ENCODE data around the gene CACNG3.

The CACNG3 gene

GRCh38 chr16:24273508-24274182 lies 17.5 kb downstream of the CACNG3 start:
- Histone ChIP-seq H3K9me3 (ENCODE audit: control insufficient read depth, low read length) (no peaks in the 10 kb centered on the region), H3K14ac (ENCODE audit: low read length in 2 of 2) (no peak overlapping the region), H2BK120ac (ENCODE audit: low read depth, low read length) (no peak overlapping the region), H3K9ac (ENCODE audit: low read length) (no peak overlapping the region), H3K27ac (ENCODE audit: low read length, poor library complexity, severe bottlenecking) (no peak overlapping the region), H4K91ac (ENCODE audit: low read length) (no peak overlapping the region), H3K79me1 (replicated peaks; ENCODE audit: low read length, poor library complexity, severe bottlenecking) (no peaks in the 10 kb centered on the region), H4K8ac (ENCODE audit: low read length) (no peak overlapping the region), H3K4me2 (ENCODE audit: low read length, poor library complexity, severe bottlenecking) (no peak overlapping the region), H3K27me3 (ENCODE audit: control insufficient read depth in 1 of 2, insufficient read depth in 1 of 2, low read length in 2 of 2) (no peaks in the 10 kb centered on the region), H3K23ac (ENCODE audit: low read length in 2 of 2) (no peak overlapping the region), H3K4me3 (ENCODE audit: insufficient read depth in 1 of 2, low read depth in 1 of 2, low read length in 2 of 2) (no peak overlapping the region), H2AK5ac (ENCODE audit: low read length, severe bottlenecking) (no peak overlapping the region), H3K4ac (ENCODE audit: low read depth in 1 of 2, low read length in 2 of 2) (no peak overlapping the region), H2BK15ac (ENCODE audit: low read depth, poor library complexity, severe bottlenecking) (no peak overlapping the region), H3K18ac (ENCODE audit: low read depth in 1 of 2, low read length in 2 of 2) (no peak overlapping the region), H3K4me1 (ENCODE audit: control insufficient read depth, insufficient read depth, low read depth, low read length) (no peaks in the 10 kb centered on the region), H2AFZ (ENCODE audit: low read depth, low read length) (no peak overlapping the region), H2BK5ac (ENCODE audit: low read depth, low read length, poor library complexity, severe bottlenecking) (no peak overlapping the region), H2BK12ac (ENCODE audit: low read length in 2 of 2) (no peak overlapping the region), H3K36me3 (ENCODE audit: control insufficient read depth in 1 of 2, insufficient read depth in 2 of 2, low read depth in 1 of 2, low read length in 2 of 2) (no peaks in the 10 kb centered on the region)
- no peak for DNase-seq
- WGBS: 67% methylated on average over 5 of the region's 8 CpGs

DNA sequence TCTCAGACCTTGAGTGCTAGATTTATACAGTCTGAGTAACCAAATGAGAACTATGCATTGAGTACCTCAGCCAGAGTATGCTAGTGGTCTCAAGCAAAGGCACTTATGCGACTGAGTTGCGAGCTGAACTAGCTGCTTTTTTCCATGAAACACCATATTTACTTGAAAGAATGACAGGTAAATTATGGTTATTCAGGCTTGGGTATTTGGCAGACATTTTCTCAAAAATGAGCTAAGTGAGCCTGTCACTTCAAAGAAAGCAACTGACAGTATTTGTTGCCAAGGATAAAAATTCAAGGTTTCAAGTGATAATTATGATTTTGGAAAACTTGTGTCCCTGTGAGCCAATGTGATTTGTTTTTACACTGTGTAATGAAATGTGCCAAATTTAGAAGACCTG lies 19.3 kb downstream of the CACNG3 start:
- Histone ChIP-seq H2AK5ac (ENCODE audit: low read length, severe bottlenecking) (no peak overlapping the region), H3K14ac (ENCODE audit: low read length in 2 of 2) (no peak overlapping the region), H3K4me1 (ENCODE audit: control insufficient read depth, insufficient read depth, low read depth, low read length) (no peaks in the 10 kb centered on the region), H3K4me2 (ENCODE audit: low read length, poor library complexity, severe bottlenecking) (no peak overlapping the region), H3K9me3 (ENCODE audit: control insufficient read depth, low read length) (no peaks in the 10 kb centered on the region), H3K4ac (ENCODE audit: low read depth in 1 of 2, low read length in 2 of 2) (no peak overlapping the region), H3K36me3 (ENCODE audit: control insufficient read depth in 1 of 2, insufficient read depth in 2 of 2, low read depth in 1 of 2, low read length in 2 of 2) (no peaks in the 10 kb centered on the region), H2BK12ac (ENCODE audit: low read length in 2 of 2) (no peak overlapping the region), H2BK15ac (ENCODE audit: low read depth, poor library complexity, severe bottlenecking) (no peak overlapping the region), H3K27ac (ENCODE audit: low read length, poor library complexity, severe bottlenecking) (no peak overlapping the region), H3K18ac (ENCODE audit: low read depth in 1 of 2, low read length in 2 of 2) (no peak overlapping the region), H3K9ac (ENCODE audit: low read length) (no peak overlapping the region), H4K91ac (ENCODE audit: low read length) (no peak overlapping the region), H3K27me3 (ENCODE audit: control insufficient read depth in 1 of 2, insufficient read depth in 1 of 2, low read length in 2 of 2) (no peaks in the 10 kb centered on the region), H3K79me1 (replicated peaks; ENCODE audit: low read length, poor library complexity, severe bottlenecking) (no peaks in the 10 kb centered on the region), H2BK5ac (ENCODE audit: low read depth, low read length, poor library complexity, severe bottlenecking) (no peak overlapping the region), H4K8ac (ENCODE audit: low read length) (no peak overlapping the region), H3K23ac (ENCODE audit: low read length in 2 of 2) (no peak overlapping the region), H2BK120ac (ENCODE audit: low read depth, low read length) (no peak overlapping the region), H3K4me3 (ENCODE audit: insufficient read depth in 1 of 2, low read depth in 1 of 2, low read length in 2 of 2) (no peak overlapping the region), H2AFZ (ENCODE audit: low read depth, low read length) (no peak overlapping the region)
- WGBS: 88% methylated on average over 2 of the region's 2 CpGs
- no peak for DNase-seq

DNA sequence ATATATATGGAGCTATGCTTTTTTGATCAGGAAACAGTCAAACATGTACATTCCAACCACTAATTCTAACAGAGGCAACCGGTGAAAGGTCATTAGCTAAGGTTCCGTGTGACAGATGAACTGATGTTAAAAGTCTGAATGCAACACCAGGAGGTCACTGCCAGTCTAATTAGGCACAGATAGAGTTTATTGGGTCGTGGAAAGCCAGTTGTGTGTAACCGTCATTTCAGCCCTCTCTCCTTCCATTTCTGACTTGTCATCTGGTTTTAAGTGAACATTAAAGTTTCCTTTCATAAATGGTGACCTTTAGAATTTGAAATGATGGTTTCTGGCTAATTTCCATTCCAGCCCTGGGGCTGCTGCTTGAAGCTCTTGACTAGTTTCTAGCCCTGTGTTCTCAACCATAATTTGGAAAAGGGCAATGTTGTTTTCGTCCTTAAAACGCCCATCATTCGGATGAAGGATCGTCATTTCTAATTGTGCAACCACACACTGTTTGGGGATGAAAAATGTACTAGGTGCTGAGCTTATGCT lies 23.9 kb downstream of the CACNG3 start:
- Histone ChIP-seq H4K91ac (ENCODE audit: low read length) (no peak overlapping the region), H3K9me3 (ENCODE audit: control insufficient read depth, low read length) (no peaks in the 10 kb centered on the region), H4K8ac (ENCODE audit: low read length) (no peak overlapping the region), H3K4me2 (ENCODE audit: low read length, poor library complexity, severe bottlenecking) (no peak overlapping the region), H2BK15ac (ENCODE audit: low read depth, poor library complexity, severe bottlenecking) (no peak overlapping the region), H2AK5ac (ENCODE audit: low read length, severe bottlenecking) (no peak overlapping the region), H3K4me3 (ENCODE audit: insufficient read depth in 1 of 2, low read depth in 1 of 2, low read length in 2 of 2) (no peak overlapping the region), H3K4me1 (ENCODE audit: control insufficient read depth, insufficient read depth, low read depth, low read length) (no peaks in the 10 kb centered on the region), H3K14ac (ENCODE audit: low read length in 2 of 2) (no peak overlapping the region), H2AFZ (ENCODE audit: low read depth, low read length) (no peak overlapping the region), H2BK120ac (ENCODE audit: low read depth, low read length) (no peak overlapping the region), H3K27me3 (ENCODE audit: control insufficient read depth in 1 of 2, insufficient read depth in 1 of 2, low read length in 2 of 2) (no peaks in the 10 kb centered on the region), H3K27ac (ENCODE audit: low read length, poor library complexity, severe bottlenecking) (no peak overlapping the region), H3K4ac (ENCODE audit: low read depth in 1 of 2, low read length in 2 of 2) (no peak overlapping the region), H3K79me1 (replicated peaks; ENCODE audit: low read length, poor library complexity, severe bottlenecking) (no peaks in the 10 kb centered on the region), H2BK12ac (ENCODE audit: low read length in 2 of 2) (no peak overlapping the region), H3K36me3 (ENCODE audit: control insufficient read depth in 1 of 2, insufficient read depth in 2 of 2, low read depth in 1 of 2, low read length in 2 of 2) (no peaks in the 10 kb centered on the region), H3K9ac (ENCODE audit: low read length) (no peak overlapping the region), H3K18ac (ENCODE audit: low read depth in 1 of 2, low read length in 2 of 2) (no peak overlapping the region), H3K23ac (ENCODE audit: low read length in 2 of 2) (no peak overlapping the region), H2BK5ac (ENCODE audit: low read depth, low read length, poor library complexity, severe bottlenecking) (no peak overlapping the region)
- DNase-seq: no peak
- 82% methylated on average over 8 of the region's 8 CpGs for WGBS

DNA sequence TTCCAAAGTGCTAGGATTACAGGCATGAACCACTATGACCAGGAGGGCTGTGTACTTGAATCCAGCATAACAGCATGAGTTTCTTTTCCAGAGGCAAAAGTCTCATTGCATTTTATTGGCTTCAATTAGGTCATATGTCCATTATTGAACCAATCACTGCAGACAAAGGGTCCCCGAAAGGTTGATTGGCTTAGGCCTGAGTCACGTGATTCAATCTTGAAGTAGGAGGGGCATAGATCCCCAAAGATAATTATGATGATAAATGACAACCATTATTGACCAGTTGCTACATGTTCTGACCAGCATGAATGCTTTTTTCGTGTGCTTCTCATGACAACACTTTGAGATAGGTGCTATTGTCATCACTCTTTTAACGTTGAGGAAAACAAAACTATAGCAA lies 25.3 kb downstream of the CACNG3 start:
- H4K8ac ChIP-seq (ENCODE audit: low read length): no peak overlapping the region
- H4K91ac ChIP-seq (ENCODE audit: low read length): no peak overlapping the region
- DNase-seq: no peak
- no peak overlapping the region for H3K4me3 ChIP-seq (ENCODE audit: insufficient read depth in 1 of 2, low read depth in 1 of 2, low read length in 2 of 2)
- H2BK12ac ChIP-seq (ENCODE audit: low read length in 2 of 2): no peak overlapping the region
- WGBS: 66% methylated on average over 4 of the region's 4 CpGs
- no peak overlapping the region for H3K9ac ChIP-seq (ENCODE audit: low read length)
- H3K27ac ChIP-seq (ENCODE audit: low read length, poor library complexity, severe bottlenecking): no peak overlapping the region
- no peak overlapping the region for H3K14ac ChIP-seq (ENCODE audit: low read length in 2 of 2)
- H3K4me1 ChIP-seq (ENCODE audit: control insufficient read depth, insufficient read depth, low read depth, low read length): no peaks in the 10 kb centered on the region
- H3K18ac ChIP-seq (ENCODE audit: low read depth in 1 of 2, low read length in 2 of 2): no peak overlapping the region
- H2BK120ac ChIP-seq (ENCODE audit: low read depth, low read length): no peak overlapping the region
- H3K4ac ChIP-seq (ENCODE audit: low read depth in 1 of 2, low read length in 2 of 2): no peak overlapping the region
- H2BK15ac ChIP-seq (ENCODE audit: low read depth, poor library complexity, severe bottlenecking): no peak overlapping the region
- H3K79me1 ChIP-seq (replicated peaks; ENCODE audit: low read length, poor library complexity, severe bottlenecking): no peaks in the 10 kb centered on the region
- H3K27me3 ChIP-seq (ENCODE audit: control insufficient read depth in 1 of 2, insufficient read depth in 1 of 2, low read length in 2 of 2): no peaks in the 10 kb centered on the region
- H2AFZ ChIP-seq (ENCODE audit: low read depth, low read length): no peak overlapping the region
- H3K23ac ChIP-seq (ENCODE audit: low read length in 2 of 2): no peak overlapping the region
- H2AK5ac ChIP-seq (ENCODE audit: low read length, severe bottlenecking): no peak overlapping the region
- no peak overlapping the region for H2BK5ac ChIP-seq (ENCODE audit: low read depth, low read length, poor library complexity, severe bottlenecking)
- H3K9me3 ChIP-seq (ENCODE audit: control insufficient read depth, low read length): no peaks in the 10 kb centered on the region
- no peaks in the 10 kb centered on the region for H3K36me3 ChIP-seq (ENCODE audit: control insufficient read depth in 1 of 2, insufficient read depth in 2 of 2, low read depth in 1 of 2, low read length in 2 of 2)
- no peak overlapping the region for H3K4me2 ChIP-seq (ENCODE audit: low read length, poor library complexity, severe bottlenecking)
